Kidney epithelial cell (primary cell): Measurements from ENCODE around the gene TDO2. TPM values are rescaled to one million over a fixed set of nuclear protein-coding genes. Genes with fewer than 3 reads are reported as not detected.

Experiments used
- DNase-seq: peaks from one replicate; pipeline ENCODE4 v3.0.0-alpha.2; 2010; ENCODE audit warnings: low read depth
- H3K27me3 ChIP-seq: 2 replicates; pipeline ENCODE4 v1.6.0; 2011; ENCODE audit warnings: low read length; ENCODE audit not compliant: control insufficient read depth, insufficient read depth
- H3K36me3 ChIP-seq: 2 replicates; pipeline ENCODE4 v1.5.1; 2011; ENCODE audit warnings: low read length; ENCODE audit not compliant: control insufficient read depth, insufficient read depth
- H3K4me3 ChIP-seq: 2 replicates; pipeline ENCODE4 v1.5.1; 2011; ENCODE audit warnings: low read depth, mild to moderate bottlenecking, control low read depth, low read length
- CTCF ChIP-seq: IDR thresholded peaks from 2 replicates; pipeline ENCODE4 v1.5.1; 2011; ENCODE audit warnings: mild to moderate bottlenecking, moderate library complexity, low read length, control low read depth, inconsistent platforms; ENCODE audit not compliant: insufficient read depth, poor library complexity, severe bottlenecking
- total RNA-seq: library from RNA; depleted of rRNA; stranded (reverse); fragments of >200 nt; gene quantifications from 2 replicates; pipeline ENCODE4 v1.2.3, GENCODE V29; 2015

Gene TDO2
- total RNA-seq, 1 donor from 2014 or later = not detected

GRCh38 chr4:155941085-155941790, 37.7 kb downstream of the TDO2 start:
- no peak for TF ChIP-seq CTCF
- Histone ChIP-seq H3K36me3 (no peaks in the 10 kb centered on the region), H3K4me3 (no peak overlapping the region), H3K27me3 (no peaks in the 10 kb centered on the region)
- DNase-seq = no peak

- no peaks in the 10 kb centered on the region for H3K36me3 ChIP-seq
- no peak overlapping the region for H3K4me3 ChIP-seq
- no peak for TF ChIP-seq CTCF
- H3K27me3 ChIP-seq = no peaks in the 10 kb centered on the region
- no peak for DNase-seq
Observed at GRCh38 chr4:155941820-155942219, 38.3 kb downstream of the TDO2 start.

- no peak for DNase-seq
- H3K4me3 ChIP-seq = no peak overlapping the region
- H3K27me3 ChIP-seq = no peaks in the 10 kb centered on the region
- H3K36me3 ChIP-seq = no peaks in the 10 kb centered on the region
- no peak for TF ChIP-seq CTCF
Observed at GRCh38 chr4:155943605-155944291, 40.3 kb downstream of the TDO2 start.

- TF ChIP-seq CTCF = no peak
- Histone ChIP-seq H3K4me3 (no peak overlapping the region), H3K27me3 (no peaks in the 10 kb centered on the region), H3K36me3 (no peaks in the 10 kb centered on the region)
- DNase-seq = no peak
Observed at GRCh38 chr4:155944516-155944915, 41.0 kb downstream of the TDO2 start.

- DNase-seq = no peak
- no peaks in the 10 kb centered on the region for H3K27me3 ChIP-seq
- H3K36me3 ChIP-seq = no peaks in the 10 kb centered on the region
- H3K4me3 ChIP-seq = no peak overlapping the region
- TF ChIP-seq CTCF = no peak
Observed at GRCh38 chr4:155946486-155946885, 43.0 kb downstream of the TDO2 start.
